NCI-H2107 (cell line): ENCODE measurements around the gene PGGHG.
"Not testable (repeated sequence)": the region's sequence is repeated elsewhere in the genome, so short reads cannot be mapped to it uniquely, and the experiment has no call there.

Experiments used
- DNase-seq: peaks from one replicate; lab custom pipeline; 2025; lab: John Stamatoyannopoulos, UW

The PGGHG gene

DNA sequence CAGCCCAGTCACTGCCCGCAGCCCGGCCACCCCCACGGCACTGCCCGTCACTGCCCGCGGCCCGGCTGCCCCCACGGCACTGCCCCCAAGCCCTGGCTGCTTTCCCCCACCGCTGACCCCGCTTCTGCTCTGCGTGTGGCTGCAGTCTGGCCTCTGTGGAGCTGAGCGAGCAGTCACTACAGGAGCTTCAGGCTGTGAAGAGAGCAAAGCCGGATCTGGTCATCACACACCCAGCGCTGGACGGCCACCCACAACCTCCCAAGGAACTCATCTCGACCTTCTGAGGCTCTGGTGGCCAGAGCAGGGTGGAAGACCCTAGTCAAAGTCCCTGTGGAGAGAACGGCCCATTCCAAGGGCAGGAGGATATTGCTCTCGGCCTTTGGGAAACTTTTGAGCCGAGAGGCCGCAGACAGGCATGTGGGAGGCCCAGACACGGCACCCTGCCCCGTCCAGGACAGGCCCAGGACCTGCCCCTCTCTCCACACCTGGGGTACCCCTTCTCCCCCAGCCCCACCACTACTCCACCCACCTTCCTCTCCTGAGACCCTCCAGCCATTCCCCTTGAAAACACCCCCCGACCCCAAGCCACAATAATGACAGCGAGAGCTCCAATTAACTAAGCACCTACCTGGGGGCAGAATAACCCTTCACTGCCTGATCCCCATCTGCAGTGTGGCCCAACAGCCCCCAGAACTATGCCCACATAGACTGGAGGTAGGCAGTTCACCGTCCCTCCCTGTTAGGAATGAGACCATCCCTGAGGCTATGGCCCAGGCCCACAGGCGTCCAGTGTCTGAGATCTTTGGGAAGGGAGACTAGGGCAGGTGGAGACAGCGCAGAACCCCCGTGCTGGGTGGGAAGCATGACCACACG lies 3.7 kb upstream of the PGGHG start:
- no peak for DNase-seq

DNA sequence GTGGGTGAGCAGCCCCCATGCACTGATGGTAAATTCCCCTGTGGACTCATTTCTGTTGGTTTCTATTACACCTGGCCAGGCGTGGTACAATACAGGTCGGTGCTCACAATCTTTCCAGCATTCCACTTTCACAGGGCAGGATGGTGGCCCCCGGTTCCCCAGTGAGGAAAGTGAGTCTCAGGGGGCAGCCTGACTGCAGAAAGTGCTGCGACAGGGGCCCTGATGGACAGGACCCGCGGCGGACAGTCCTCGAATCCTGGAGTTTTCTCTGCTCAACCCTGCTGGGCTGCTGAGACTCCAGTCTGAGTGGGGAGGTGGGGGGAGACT lies 3.1 kb upstream of the PGGHG start:
- no peak for DNase-seq

DNA sequence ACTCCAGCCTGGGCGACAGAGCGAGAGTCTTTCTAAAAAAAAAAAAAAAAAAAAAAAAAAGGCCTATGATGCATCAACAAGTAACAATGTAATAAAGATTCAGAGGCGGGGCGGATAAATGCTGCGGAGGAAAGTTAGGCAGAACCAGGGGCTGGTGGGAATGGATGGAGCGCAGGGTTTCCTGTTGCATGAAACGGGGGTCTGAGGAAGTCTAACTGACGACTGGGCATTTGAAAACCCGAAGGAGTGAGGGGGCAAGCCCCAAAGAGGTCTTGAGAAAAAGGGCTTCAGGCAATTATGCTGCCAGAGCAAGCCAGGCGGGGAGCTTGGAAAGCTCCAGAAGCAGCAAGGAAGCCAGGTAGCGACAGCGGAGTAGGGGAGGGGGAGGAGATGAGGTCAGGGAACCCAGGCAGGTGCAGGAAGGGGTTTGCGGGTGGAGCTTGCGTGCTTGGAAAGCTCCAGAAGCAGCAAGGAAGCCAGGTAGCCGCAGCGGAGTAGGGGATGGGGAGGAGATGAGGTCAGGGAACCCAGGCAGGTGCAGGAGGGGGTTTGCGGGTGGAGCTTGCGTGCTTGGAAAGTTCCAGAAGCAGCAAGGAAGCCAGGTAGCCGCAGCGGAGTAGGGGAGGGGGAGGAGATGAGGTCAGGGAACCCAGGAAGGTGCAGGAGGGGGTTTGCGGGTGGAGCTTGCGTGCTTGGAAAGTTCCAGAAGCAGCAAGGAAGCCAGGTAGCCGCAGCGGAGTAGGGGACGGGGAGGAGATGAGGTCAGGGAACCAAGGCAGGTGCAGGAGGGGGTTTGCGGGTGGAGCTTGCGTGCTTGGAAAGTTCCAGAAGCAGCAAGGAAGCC lies 1.7 kb upstream of the PGGHG start:
- DNase-seq: not testable (repeated sequence)

DNA sequence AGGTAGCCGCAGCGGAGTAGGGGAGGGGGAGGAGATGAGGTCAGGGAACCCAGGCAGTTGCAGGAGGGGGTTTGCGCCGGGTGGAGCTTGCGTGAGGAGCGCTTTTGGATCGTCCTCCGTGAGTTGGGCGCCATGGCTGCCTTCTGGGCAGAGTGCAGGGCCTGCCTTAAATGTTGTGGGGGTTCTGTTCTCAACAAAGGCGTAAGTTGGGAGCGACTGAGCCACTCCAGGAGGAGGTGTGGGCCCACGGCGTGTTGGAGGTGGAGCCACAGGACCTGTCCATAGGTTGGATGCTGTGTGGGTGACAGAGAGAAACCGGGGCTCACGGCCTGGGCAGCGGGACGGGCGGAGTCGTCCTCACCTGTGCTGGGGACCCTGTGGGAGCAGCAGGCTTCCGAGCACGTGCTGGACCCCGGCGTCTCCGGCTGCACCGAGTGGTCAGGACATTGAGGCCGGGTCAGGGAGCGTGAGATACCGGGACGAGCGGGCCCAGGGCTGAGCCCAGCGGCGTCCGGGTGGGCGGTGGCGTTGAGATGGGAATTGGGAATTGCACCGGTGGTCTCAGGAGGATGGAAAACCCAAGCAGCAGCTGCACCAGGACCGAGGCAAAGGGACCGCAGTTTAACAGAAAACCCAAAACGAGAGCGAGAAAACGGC lies 977 bp upstream of the PGGHG start:
- no peak for DNase-seq

DNA sequence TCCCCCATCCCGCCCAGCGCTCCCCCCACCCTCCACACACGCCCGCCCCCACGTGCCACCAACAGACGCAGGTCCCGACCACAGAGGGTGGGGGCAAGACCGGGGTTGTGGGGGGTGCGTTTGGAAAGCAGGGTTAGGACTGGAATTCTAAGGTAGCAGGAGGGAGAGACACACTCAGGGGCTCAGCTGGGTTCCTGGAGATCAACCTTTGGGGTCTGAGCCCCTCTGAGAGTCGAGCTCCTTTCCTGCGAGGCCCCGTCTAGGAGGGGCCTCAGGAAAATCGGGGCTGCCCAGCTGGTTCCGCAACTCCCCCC lies 429 bp downstream of the PGGHG start:
- DNase-seq: no peak

DNA sequence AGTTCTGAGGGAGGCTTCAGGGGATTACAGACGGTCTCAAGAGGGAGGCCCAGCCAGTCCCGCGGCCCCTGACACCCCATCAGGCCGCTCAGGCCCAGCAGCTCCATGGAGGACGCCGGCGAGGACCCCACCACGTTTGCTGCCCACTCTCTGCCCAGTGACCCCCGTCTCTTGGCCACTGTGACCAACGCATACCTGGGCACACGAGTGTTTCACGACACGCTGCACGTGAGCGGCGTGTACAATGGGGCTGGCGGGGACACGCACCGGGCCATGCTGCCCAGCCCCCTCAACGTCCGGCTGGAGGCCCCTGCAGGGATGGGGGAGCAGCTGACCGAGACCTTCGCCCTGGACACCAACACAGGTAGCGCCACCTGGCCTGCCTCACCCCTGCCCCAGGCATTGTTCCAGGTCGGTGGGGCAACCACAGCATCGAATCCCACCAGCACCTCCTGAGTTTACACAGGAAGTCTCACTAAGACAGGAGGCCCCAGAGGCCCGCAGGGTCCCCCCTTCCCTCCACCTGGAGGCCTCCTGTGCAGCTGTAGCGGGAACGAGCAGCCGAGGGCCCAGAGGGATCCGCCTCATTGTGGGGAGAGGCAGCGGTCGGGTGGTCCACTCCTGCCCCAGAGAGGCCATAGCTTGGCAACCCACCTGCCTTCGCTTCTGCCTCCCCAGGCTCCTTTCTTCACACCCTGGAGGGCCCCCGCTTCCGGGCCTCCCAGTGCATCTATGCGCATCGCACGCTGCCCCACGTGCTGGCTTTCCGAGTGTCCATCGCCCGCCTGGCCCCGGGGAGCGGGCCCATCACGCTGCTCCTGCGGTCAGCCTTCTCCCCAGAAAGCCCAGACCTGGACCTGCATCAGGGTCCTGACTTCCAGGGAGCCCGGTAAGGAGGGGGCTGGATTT lies 1.0 kb downstream of the PGGHG start:
- DNase-seq: no peak

DNA sequence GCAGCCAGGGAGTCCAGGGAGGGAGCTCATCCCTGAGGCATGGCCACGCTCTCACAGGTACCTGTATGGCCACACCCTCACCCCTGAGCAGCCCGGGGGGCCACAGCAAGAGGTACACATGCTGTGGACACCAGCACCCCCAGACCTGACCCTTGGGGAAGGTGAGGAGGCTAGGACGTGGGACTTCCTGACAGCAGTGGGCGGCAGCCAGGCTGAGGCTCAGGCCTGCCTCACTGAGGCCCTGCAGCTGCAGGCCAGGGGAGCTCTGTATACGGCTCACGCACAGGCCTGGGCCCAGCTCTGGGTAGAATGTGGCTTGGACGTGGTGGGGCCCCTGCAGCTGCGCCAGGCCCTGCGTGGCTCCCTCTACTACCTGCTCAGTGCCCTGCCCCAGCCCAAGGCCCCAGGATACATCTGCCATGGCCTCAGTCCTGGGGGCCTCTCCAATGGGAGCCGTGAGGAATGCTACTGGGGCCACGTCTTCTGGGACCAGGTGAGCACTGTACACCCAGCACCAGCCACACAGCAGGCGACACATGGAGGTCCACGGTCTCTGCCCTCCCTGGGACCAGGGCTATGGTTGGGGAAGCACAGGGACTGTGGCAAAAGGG lies 1.8 kb downstream of the PGGHG start:
- DNase-seq: no peak

DNA sequence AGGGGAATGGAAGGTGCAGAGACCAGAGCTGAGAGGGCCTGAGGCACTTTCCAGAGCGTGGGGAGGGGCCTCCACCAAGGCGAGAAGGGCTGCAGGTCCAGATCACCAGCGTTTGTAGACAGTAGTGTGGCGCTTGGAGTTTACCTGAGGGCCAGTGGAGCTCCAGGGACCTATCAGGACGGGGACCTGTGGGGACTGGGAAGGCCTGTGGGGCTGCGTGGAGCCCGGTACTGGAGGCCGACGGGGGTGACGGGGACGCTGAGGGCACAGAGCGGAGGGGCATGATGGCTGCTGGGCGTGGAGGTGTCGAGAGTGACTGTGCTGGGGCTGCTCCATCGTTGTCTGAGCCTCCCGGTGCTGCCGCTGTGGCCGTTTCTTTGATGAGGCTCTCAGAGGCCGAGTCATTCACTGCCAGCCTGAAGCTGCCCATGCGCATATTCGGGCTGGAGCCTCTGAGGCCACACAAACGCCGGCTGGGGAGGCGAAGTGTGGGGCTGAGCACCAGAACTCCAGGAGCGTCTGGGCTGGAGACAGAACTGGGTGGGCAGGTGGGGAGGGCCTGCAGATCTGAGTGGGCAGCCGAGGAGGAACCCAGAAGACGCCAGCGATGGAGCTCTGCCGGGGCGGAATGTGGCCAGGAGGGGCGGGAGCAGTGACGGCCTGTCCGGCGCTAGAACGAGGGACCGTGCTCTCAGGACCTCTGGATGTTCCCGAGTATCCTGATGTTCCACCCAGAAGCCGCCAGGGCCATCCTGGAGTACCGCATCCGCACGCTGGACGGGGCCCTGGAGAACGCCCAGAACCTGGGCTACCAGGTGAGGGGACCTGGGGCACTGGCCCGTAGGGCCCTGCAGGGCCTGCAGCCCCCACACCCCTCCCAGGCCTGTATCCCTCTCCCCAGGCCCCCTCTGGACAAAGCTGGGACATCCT lies 2.6 kb downstream of the PGGHG start:
- no peak for DNase-seq

DNA sequence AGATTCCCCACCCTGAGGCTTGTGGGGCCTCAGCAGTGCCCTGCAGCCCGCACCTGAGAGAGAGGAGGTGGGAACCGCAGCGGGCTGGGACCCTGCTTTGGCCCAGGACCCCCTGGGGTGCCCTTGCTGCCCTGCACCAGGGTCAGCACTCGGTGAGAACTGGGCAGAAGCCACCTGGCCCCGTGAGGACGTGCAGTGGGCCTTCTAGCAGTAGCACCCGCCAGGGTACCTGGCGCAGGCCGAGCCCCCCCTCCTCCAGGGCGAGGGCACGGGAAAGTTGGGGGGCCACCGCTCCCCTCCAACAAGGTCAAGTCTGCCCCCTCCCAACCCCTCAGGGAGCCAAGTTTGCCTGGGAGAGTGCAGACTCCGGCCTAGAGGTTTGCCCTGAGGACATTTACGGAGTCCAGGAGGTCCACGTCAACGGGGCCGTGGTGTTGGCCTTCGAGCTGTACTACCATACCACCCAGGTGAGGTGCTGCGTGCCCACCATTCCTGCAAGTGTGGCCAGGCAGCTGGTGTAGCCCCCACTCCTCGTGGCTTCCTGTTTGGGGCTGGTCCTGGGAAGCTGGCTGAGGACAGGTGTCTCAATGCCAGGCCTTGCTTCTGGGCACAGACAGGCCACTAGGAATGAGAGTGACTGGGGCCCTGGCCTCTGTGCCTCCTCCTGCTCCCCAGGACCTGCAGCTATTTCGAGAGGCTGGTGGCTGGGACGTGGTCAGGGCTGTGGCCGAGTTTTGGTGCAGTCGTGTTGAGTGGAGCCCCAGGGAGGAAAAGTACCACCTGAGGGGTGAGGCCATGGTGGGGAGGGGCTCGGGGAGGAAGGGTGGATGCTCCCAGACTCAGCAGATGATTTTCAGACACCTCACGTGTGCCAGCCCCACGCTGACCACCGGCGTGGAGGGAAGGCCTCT lies 3.5 kb downstream of the PGGHG start:
- DNase-seq: no peak

DNA sequence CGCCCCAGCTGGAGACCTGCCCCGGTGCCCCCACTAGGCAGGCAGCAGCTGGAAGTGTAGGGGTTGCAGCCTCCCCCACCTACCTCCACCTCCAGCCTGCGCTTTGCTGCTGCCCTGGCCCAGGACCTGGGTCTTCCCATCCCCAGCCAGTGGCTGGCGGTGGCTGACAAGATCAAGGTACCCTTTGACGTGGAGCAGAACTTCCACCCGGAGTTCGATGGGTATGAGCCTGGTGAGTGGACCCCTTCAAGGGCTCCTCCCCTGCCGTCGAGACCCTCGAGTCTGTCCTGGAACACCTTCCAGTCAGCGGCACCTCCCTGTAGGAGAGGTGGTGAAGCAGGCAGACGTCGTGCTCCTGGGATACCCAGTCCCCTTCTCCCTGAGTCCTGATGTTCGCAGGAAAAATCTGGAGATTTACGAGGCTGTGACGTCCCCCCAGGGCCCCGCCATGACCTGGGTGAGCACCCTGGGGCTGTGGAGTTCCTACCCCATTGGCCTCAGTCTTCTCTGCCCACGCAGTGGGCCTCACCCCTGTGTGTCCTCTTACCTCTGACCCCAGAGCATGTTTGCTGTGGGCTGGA lies 4.4 kb downstream of the PGGHG start:
- no peak for DNase-seq

DNA sequence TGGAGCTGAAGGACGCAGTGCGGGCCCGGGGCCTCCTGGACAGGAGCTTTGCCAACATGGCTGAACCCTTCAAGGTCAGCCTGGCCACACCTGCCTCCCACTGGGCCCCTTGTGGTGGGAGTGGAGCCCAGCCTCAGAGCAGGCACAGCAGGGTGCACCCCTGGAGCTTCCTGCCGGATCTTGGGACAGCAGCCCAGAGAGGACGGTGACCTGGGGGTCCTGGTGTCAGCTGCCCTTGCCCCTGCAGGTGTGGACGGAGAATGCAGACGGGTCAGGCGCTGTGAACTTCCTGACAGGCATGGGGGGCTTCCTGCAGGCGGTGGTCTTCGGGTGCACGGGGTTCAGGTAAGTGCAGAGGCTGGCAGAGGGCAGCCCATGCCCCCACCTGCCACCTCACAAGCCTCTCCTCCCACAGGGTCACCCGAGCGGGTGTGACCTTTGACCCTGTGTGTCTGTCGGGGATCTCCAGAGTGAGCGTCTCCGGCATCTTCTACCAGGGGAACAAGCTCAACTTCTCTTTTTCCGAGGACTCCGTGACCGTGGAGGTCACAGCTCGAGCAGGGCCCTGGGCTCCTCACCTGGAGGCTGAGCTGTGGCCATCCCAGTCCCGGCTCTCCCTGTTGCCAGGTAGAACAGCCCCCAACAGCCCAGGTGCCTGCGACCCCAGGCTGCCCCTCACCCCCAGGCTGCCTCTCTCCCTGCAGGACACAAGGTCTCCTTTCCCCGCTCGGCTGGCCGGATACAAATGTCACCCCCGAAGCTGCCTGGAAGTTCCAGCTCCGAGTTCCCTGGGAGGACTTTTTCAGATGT lies 5.1 kb downstream of the PGGHG start:
- no peak for DNase-seq

DNA sequence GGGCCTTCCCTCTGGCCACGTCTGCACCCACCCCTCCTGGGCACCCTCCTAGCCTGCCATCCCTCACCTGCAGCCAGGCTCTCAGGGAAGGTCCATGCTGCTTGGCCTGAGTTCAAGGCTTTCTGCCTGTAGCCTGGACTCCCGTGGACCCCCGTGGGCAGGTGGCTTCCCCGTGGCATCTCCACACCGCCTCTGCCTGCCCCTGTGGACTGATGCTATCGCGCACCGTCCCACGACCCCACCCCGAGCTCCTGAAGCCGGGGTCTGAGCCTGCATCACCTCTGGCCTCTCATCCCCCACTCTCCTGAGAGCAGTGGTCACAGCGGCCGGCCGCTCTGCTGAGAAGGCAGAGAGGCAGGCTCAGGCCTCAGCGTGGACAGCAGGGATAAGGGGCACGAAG lies 5.9 kb downstream of the PGGHG start:
- no peak for DNase-seq

DNA sequence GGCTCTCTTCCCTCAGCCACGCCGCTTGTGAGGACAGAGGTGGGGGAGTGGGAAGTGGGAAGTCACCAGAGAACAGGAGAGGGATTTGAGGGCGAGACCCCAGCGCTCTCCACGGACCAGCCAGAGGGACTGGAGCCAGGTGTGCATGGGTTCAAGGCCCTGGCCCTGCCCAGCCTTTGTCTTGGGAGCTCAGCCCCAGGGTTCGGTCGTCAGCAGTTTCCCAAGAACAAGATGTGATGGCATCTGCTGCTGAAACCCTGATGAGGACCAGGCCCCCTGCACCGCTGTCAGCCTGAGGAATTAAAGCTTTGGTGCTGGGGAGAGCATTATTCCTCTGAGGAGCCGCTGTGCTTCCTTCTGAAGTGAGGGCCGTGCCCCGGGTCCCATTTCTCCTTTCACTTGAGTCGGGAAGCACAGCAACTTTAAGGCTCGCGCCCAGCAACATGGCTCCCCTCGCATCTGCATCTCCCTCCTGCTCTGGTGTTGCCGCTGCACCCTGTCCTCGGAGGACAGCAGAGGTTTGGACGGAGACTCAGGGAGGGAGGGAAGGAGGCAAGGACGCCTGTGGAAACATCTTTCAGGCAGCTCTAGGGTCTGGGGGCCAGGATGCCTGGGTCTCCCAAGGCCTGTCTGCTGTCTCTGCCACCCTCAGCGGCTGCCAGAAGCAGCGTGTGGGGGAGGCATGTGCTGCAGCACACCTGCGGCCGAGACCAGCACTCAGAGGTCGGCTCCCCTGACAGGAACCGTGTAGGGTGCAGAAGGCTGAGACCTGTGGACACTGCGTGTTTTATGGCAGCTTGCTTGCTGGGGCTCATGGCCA lies 6.6 kb downstream of the PGGHG start:
- no peak for DNase-seq

DNA sequence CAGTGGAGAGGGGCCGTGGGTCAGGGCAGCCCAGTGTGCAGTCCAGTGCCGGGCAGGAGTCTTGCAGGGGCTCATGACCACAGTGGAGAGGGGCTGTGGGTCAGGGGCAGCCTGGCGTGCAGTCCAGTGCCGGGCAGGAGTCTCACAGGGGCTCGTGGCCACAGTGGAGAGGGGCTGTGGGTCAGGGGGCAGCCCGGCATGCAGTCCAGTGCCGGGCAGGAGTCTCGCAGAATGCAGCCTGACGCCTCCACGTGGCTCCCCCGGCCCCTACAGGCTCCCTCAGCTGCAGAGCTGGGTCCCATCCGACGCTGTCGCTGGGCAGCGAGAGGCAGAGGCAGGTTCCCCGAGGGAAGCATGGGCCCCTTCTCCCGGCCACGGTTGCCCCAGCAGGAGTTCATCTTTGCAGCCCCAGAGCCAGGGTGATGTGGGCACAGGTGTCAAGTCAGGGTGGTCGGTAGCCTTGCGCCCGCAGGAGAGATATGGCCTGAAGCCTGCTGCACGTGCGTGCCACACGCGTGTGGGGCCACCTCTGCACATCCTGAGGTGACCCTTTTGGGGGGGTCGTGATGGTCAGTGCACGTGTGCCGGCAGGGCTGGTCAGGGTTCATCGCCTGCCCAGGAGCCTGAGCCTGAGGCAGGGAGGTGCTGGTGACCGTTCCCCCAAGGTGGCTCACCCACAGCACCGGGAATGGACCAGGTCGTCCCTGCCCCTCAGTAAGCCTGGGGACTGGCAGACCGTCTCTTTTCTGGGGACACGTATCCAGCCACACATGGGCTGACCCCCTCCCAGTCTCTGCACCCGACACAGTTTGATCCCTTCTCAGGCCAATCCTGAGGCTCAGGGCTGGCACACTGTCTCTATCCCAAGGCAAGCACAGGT lies 7.5 kb downstream of the PGGHG start:
- no peak for DNase-seq

DNA sequence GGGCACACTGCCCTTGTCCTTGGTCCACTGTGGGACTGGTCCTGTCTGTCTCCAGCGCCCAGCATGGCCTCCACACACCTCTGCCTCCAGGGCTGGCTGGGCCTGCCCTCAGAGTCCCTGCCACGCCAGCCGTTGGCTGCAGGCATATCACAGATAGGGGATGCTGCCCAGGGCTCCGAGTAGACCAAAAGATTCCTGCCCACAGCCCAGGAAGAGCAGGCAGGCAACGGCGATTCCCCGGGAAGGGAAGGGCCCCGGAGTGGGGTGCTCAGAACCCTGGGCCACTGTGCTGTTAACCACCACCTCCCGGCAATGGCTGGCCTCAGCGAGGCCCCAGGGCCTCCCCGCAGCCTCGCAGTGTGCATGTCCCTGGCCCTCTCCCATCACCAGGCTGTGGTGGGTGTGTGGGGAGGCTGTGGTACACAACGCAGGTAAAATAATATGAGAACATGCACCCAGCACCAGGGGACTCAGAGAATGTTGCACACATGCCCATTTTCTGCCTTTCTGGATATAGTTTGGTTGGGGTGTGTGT lies 8.2 kb downstream of the PGGHG start:
- DNase-seq: no peak
